HepG2 (cell line): ENCODE results near the gene BMX. TPM values are rescaled to one million over a fixed set of nuclear protein-coding genes. Genes with fewer than 3 reads are reported as not detected.
A peak's percentile ranks its signal among the peaks of the same experiment; 100 is the strongest.

ENCODE experiments used
- ASH2L ChIP-seq: fragments of 300-600, 200-600 bp; sonication (generic); IDR thresholded peaks from 2 replicates; pipeline ENCODE4 v1.7.0; 2017; ENCODE audit warnings: low read depth, mild to moderate bottlenecking, moderate library complexity, mixed read lengths, low read length; ENCODE audit not compliant: insufficient read length
- EP300 ChIP-seq, 3 experiments: sonication (generic) in 1 of 3; formaldehyde crosslinking in 1 of 3; IDR thresholded peaks; 2 replicates each; pipeline versions ENCODE4 v1.5.1 to v1.6.1; 2011 to 2020; ENCODE audit warnings: low read depth in 2 of 3, low read length in 2 of 3, borderline replicate concordance in 1 of 3, improper control_type of control experiment in 1 of 3, mild to moderate bottlenecking in 1 of 3, missing genetic modification reagents in 1 of 3, moderate library complexity in 1 of 3
- ERF ChIP-seq: IDR thresholded peaks from 2 replicates; pipeline ENCODE4 v1.6.1; 2018; ENCODE audit warnings: missing biosample characterization, missing genetic modification reagents
- FOSL1 ChIP-seq: sonication (generic); formaldehyde crosslinking; IDR thresholded peaks from 2 replicates; pipeline ENCODE4 v1.9.0; 2021; ENCODE audit warnings: missing genetic modification reagents, borderline replicate concordance
- KMT2B ChIP-seq: IDR thresholded peaks from 2 replicates; pipeline ENCODE4 v1.6.1; 2016; ENCODE audit warnings: missing genetic modification reagents, missing compliant biosample characterization
- PCBP2 ChIP-seq: fragments of 200-400 bp; formaldehyde crosslinking; optimal IDR thresholded peaks from 2 replicates; pipeline ENCODE3; 2018; ENCODE audit warnings: low read length, low read depth; ENCODE audit not compliant: poor library complexity, severe bottlenecking
- RARG ChIP-seq: sonication (generic); formaldehyde crosslinking; IDR thresholded peaks from 2 replicates; pipeline ENCODE4 v1.4.0; 2020; ENCODE audit warnings: low read depth, mild to moderate bottlenecking, missing genetic modification reagents
- RXRB ChIP-seq: IDR thresholded peaks from 2 replicates; pipeline ENCODE4 v1.6.1; 2016; ENCODE audit warnings: borderline replicate concordance, missing genetic modification reagents, missing compliant biosample characterization
- SALL1 ChIP-seq: sonication (generic); formaldehyde crosslinking; IDR thresholded peaks from 2 replicates; pipeline ENCODE4 v1.8.0; 2022; ENCODE audit warnings: mild to moderate bottlenecking, missing genetic modification reagents
- SRF ChIP-seq: IDR thresholded peaks from 2 replicates; pipeline ENCODE4 v1.6.1; 2011; ENCODE audit warnings: mild to moderate bottlenecking, low read depth, low read length, moderate library complexity
- ZFY ChIP-seq: sonication (generic); formaldehyde crosslinking; IDR thresholded peaks from 2 replicates; pipeline ENCODE4 v1.4.0; 2020; ENCODE audit warnings: missing genetic modification reagents
- ZMYM4 ChIP-seq: sonication (generic); formaldehyde crosslinking; IDR thresholded peaks from 2 replicates; pipeline ENCODE4 v1.8.1; 2023; ENCODE audit warnings: mild to moderate bottlenecking, missing genetic modification reagents
- ZNF263 ChIP-seq: sonication (generic); formaldehyde crosslinking; IDR thresholded peaks from 2 replicates; pipeline ENCODE4 v1.4.0; 2020; ENCODE audit warnings: missing genetic modification reagents
- ZNF660 ChIP-seq: sonication (generic); formaldehyde crosslinking; IDR thresholded peaks from 2 replicates; pipeline ENCODE4 v1.5.1; 2020; ENCODE audit warnings: mild to moderate bottlenecking, low read depth, missing genetic modification reagents, borderline replicate concordance
- ZNF784 ChIP-seq: sonication (generic); formaldehyde crosslinking; IDR thresholded peaks from 2 replicates; pipeline ENCODE4 v1.5.1; 2020; ENCODE audit warnings: missing genetic modification reagents, mild to moderate bottlenecking, borderline replicate concordance
- polyA plus RNA-seq, 8 experiments: library from polyadenylated mRNA; depleted of rRNA in 3 of 8; stranded (reverse) in 7 of 8; unstranded in 1 of 8; fragments of >200 nt; fragmentation: Illumina TruSeq in 4 of 8; extraction: Trizol in 4 of 8; gene quantifications; 2 replicates each; pipeline versions ENCODE4 v1.2.1 to v1.2.3, GENCODE V29; 2011 to 2016; ENCODE audit warnings: low read depth in 4 of 8, missing spikeins in 1 of 8, mixed read lengths in 1 of 8; ENCODE audit not compliant: insufficient read depth in 1 of 8
- total RNA-seq, 5 experiments: library from RNA; depleted of rRNA; stranded (reverse); fragments of >200 nt; fragmentation: Illumina TruSeq; extraction: Trizol; gene quantifications; 2 replicates each; pipeline ENCODE4 v1.2.3, GENCODE V29; 2016; ENCODE audit warnings: low read depth in 1 of 5
- TF ChIP-seq, protein P1 (sequence below): sonication (generic); formaldehyde crosslinking; IDR thresholded peaks from 2 replicates; pipeline ENCODE4 v1.4.0; 2020; ENCODE audit warnings: missing genetic modification reagents, low read depth, mild to moderate bottlenecking, borderline replicate concordance
- TF ChIP-seq, protein P2 (sequence below): sonication (generic); formaldehyde crosslinking; IDR thresholded peaks from 2 replicates; pipeline ENCODE4 v1.5.0; 2020; ENCODE audit warnings: mild to moderate bottlenecking, missing genetic modification reagents, borderline replicate concordance

The BMX gene
- total and polyA plus RNA-seq, 2 of the 13 experiments (the other 11 are each of a cell fraction or from before 2014, with no cell fraction given), result not detected

- TF ChIP-seq RXRB (CRISPR knock-in tag) (no peak), ZNF784 (CRISPR knock-in tag) (0 out of 2 replicates have a peak, but pooled peaks have one; percentile 31), ZNF660 (no peak), RARG (CRISPR knock-in tag) (no peak), ASH2L (peak; percentile 45), SRF (no peak), ZMYM4 (peak; percentile 39; the same call in 1 of the 2 replicates), KMT2B (CRISPR knock-in tag) (peak; percentile 29; the same call in 1 of the 2 replicates), FOSL1 (CRISPR knock-in tag) (no peak), ZFY (CRISPR knock-in tag) (peak; percentile 58), SALL1 (CRISPR knock-in tag) (peak; percentile 26; the same call in 1 of the 2 replicates), ERF (CRISPR knock-in tag) (peak; percentile 19; the same call in 1 of the 2 replicates), EP300 (IDR thresholded peaks at IDR 0.05; ENCODE audit: low read depth in 2 of 2, low read length in 2 of 2) (peak in 1 of 2 experiments; percentile 43; a peak in 1 of 4 replicates), EP300 (CRISPR knock-in tag; IDR thresholded peaks at IDR 0.05; ENCODE audit: borderline replicate concordance) (0 out of 2 replicates have a peak, but pooled peaks have one; percentile 47), PCBP2 (no peak), ZNF263 (CRISPR knock-in tag) (0 out of 2 replicates have a peak, but pooled peaks have one; percentile 18)
- TF ChIP-seq, protein P1, sequence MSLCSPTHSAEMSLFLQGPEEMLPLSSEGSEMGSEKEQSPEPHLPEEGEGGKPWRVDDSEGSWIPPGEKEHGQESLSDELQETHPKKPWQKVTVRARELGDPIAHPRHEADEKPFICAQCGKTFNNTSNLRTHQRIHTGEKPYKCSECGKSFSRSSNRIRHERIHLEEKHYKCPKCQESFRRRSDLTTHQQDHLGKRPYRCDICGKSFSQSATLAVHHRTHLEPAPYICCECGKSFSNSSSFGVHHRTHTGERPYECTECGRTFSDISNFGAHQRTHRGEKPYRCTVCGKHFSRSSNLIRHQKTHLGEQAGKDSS (CRISPR knock-in tag), result no peak
- TF ChIP-seq, protein P2, sequence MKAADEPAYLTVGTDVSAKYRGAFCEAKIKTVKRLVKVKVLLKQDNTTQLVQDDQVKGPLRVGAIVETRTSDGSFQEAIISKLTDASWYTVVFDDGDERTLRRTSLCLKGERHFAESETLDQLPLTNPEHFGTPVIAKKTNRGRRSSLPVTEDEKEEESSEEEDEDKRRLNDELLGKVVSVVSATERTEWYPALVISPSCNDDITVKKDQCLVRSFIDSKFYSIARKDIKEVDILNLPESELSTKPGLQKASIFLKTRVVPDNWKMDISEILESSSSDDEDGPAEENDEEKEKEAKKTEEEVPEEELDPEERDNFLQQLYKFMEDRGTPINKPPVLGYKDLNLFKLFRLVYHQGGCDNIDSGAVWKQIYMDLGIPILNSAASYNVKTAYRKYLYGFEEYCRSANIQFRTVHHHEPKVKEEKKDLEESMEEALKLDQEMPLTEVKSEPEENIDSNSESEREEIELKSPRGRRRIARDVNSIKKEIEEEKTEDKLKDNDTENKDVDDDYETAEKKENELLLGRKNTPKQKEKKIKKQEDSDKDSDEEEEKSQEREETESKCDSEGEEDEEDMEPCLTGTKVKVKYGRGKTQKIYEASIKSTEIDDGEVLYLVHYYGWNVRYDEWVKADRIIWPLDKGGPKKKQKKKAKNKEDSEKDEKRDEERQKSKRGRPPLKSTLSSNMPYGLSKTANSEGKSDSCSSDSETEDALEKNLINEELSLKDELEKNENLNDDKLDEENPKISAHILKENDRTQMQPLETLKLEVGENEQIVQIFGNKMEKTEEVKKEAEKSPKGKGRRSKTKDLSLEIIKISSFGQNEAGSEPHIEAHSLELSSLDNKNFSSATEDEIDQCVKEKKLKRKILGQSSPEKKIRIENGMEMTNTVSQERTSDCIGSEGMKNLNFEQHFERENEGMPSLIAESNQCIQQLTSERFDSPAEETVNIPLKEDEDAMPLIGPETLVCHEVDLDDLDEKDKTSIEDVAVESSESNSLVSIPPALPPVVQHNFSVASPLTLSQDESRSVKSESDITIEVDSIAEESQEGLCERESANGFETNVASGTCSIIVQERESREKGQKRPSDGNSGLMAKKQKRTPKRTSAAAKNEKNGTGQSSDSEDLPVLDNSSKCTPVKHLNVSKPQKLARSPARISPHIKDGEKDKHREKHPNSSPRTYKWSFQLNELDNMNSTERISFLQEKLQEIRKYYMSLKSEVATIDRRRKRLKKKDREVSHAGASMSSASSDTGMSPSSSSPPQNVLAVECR (CRISPR knock-in tag), result peak; percentile 54; the same call in 1 of the 2 replicates
Observed at GRCh38 chrX:15493118-15493962, 7.3 kb upstream of the BMX start, which contains the start of gene PIR (continued).
